ENCODE data around the gene SLC39A7. TPM values are rescaled to one million over a fixed set of nuclear protein-coding genes. Genes with fewer than 3 reads are reported as not detected.
A peak's percentile ranks its signal among the peaks of the same experiment; 100 is the strongest.

SLC39A7 gene
- polyA plus RNA-seq, 1 donor (not counting 4 experiments of a cell fraction or from before 2014, with no cell fraction given), result 54.0 TPM

DNA sequence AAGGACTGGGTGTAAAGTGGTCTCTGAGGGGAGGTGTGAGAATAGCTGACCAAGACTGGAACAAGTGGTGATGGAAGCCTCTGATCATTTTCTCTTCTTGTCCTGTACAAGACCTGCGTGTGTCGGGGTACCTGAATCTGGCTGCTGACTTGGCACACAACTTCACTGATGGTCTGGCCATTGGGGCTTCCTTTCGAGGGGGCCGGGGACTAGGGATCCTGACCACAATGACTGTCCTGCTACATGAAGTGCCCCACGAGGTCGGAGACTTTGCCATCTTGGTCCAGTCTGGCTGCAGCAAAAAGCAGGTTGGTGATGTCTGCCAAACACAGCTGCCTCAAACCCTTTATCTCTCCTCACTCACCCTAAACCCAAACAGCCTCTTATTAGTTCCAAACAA, 2.1 kb downstream of the SLC39A7 start:
- H3K79me2 ChIP-seq (ENCODE audit: control insufficient read depth, insufficient read depth, low read length), result peaks cover 38% of the 10 kb centered on the region

DNA sequence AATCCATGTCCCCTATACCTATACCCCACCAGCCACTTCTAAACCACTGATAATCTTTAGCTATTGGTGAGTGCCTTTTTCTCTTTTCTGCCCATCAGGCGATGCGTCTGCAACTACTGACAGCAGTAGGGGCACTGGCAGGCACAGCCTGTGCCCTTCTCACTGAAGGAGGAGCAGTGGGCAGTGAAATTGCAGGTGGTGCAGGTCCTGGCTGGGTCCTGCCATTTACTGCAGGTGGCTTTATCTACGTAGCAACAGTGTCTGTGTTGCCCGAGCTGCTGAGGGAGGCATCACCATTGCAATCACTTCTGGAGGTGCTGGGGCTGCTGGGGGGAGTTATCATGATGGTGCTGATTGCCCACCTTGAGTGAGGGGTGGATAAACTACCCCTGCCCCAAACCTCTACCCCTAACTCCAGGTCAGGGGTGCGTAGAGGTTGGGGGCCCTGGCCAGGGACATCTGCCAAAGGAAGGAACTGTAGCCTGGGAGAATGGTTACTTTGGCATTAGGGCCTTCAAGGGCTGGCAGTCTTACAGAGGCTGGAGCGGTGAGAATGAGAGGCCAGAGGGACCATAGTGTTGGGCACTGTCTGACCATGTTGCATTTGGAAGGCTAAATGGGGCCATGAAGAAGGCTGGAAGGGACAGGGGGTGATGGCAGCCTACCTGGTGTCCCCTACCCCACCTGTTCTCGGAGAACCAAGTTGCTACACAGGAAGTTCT, 2.9 kb downstream of the SLC39A7 start:
- no peaks in the 10 kb centered on the region for H3K9me3 ChIP-seq (ENCODE audit: control insufficient read depth, low read depth, low read length)
- FAIRE-seq (no peak), DNase-seq (ENCODE audit: low read depth, low spot score) (no peak)
- H3K4me2 ChIP-seq (ENCODE audit: control insufficient read depth, extremely low read depth, insufficient read depth, low read depth, low read length), result peak overlapping the region; percentile 98
- TF ChIP-seq EZH2 (IDR thresholded peaks at IDR 0.05; ENCODE audit: low read length), result no peak
- TF ChIP-seq, protein P1, sequence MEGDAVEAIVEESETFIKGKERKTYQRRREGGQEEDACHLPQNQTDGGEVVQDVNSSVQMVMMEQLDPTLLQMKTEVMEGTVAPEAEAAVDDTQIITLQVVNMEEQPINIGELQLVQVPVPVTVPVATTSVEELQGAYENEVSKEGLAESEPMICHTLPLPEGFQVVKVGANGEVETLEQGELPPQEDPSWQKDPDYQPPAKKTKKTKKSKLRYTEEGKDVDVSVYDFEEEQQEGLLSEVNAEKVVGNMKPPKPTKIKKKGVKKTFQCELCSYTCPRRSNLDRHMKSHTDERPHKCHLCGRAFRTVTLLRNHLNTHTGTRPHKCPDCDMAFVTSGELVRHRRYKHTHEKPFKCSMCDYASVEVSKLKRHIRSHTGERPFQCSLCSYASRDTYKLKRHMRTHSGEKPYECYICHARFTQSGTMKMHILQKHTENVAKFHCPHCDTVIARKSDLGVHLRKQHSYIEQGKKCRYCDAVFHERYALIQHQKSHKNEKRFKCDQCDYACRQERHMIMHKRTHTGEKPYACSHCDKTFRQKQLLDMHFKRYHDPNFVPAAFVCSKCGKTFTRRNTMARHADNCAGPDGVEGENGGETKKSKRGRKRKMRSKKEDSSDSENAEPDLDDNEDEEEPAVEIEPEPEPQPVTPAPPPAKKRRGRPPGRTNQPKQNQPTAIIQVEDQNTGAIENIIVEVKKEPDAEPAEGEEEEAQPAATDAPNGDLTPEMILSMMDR (optimal IDR thresholded peaks at IDR 0.05 in 1 of 3, IDR thresholded peaks at IDR 0.05 in 1 of 3, conservative IDR thresholded peaks at IDR 0.05 in 1 of 3; ENCODE audit: extremely low read depth in 1 of 3, insufficient read depth in 2 of 3, low read length in 3 of 3), result no peak
- peaks cover 18 to 26% of the 10 kb centered on the region in 2 experiments for H3K36me3 ChIP-seq (ENCODE audit: control insufficient read depth in 2 of 2, extremely low read depth in 1 of 2, insufficient read depth in 2 of 2, low read length in 2 of 2)
- H3K9ac ChIP-seq (ENCODE audit: control insufficient read depth, extremely low read depth, insufficient read depth, low read length), result no peak overlapping the region
- no peak overlapping the region for H3K27ac ChIP-seq (ENCODE audit: control insufficient read depth, insufficient read depth, low read length)
- dilution Hi-C loops (cut with MboI; ENCODE audit: extremely low pct_ligation_motif_present, low sequenced_read_pairs), result no loop called here
- H3K4me3 ChIP-seq (ENCODE audit: control insufficient read depth in 2 of 3, extremely low read depth in 1 of 3, insufficient read depth in 2 of 3, low read depth in 1 of 3, low read length in 3 of 3), result peak overlapping the region in 1 of 3 experiments; percentile 23
- no peak overlapping the region for H2AFZ ChIP-seq (ENCODE audit: control insufficient read depth, low read length)
- peaks cover 38% of the 10 kb centered on the region for H3K79me2 ChIP-seq (ENCODE audit: control insufficient read depth, insufficient read depth, low read length)
- no peaks in the 10 kb centered on the region for H3K27me3 ChIP-seq (ENCODE audit: control insufficient read depth, extremely low read depth, insufficient read depth, low read length)
- H3K4me1 ChIP-seq (ENCODE audit: control insufficient read depth, extremely low read depth, insufficient read depth, low read length), result peaks cover 45% of the 10 kb centered on the region
- peaks cover 5% of the 10 kb centered on the region for H3K9me1 ChIP-seq (ENCODE audit: control insufficient read depth, extremely low read depth, insufficient read depth, low read length)
- no peaks in the 10 kb centered on the region for H4K20me1 ChIP-seq (ENCODE audit: control insufficient read depth, extremely low read depth, insufficient read depth, low read length)

More for the DNA sequence above, 2.1 kb downstream of the SLC39A7 start:
- Histone ChIP-seq H4K20me1 (ENCODE audit: control insufficient read depth, extremely low read depth, insufficient read depth, low read length) (no peaks in the 10 kb centered on the region), H3K4me1 (ENCODE audit: control insufficient read depth, extremely low read depth, insufficient read depth, low read length) (peaks cover 45% of the 10 kb centered on the region), H3K9ac (ENCODE audit: control insufficient read depth, extremely low read depth, insufficient read depth, low read length) (no peak overlapping the region), H3K4me2 (ENCODE audit: control insufficient read depth, extremely low read depth, insufficient read depth, low read depth, low read length) (no peak overlapping the region), H3K27me3 (ENCODE audit: control insufficient read depth, extremely low read depth, insufficient read depth, low read length) (no peaks in the 10 kb centered on the region), H3K4me3 (ENCODE audit: control insufficient read depth in 2 of 3, extremely low read depth in 1 of 3, insufficient read depth in 2 of 3, low read depth in 1 of 3, low read length in 3 of 3) (no peak overlapping the region), H3K27ac (ENCODE audit: control insufficient read depth, insufficient read depth, low read length) (no peak overlapping the region), H3K9me3 (ENCODE audit: control insufficient read depth, low read depth, low read length) (no peaks in the 10 kb centered on the region), H2AFZ (ENCODE audit: control insufficient read depth, low read length) (no peak overlapping the region), H3K9me1 (ENCODE audit: control insufficient read depth, extremely low read depth, insufficient read depth, low read length) (peaks cover 5% of the 10 kb centered on the region), H3K36me3 (ENCODE audit: control insufficient read depth in 2 of 2, extremely low read depth in 1 of 2, insufficient read depth in 2 of 2, low read length in 2 of 2) (peaks cover 18 to 26% of the 10 kb centered on the region in 2 experiments)
- DNase-seq (ENCODE audit: low read depth, low spot score) (no peak), FAIRE-seq (no peak)
- TF ChIP-seq EZH2 (IDR thresholded peaks at IDR 0.05; ENCODE audit: low read length), result no peak
- TF ChIP-seq, protein P1 (optimal IDR thresholded peaks at IDR 0.05 in 1 of 3, IDR thresholded peaks at IDR 0.05 in 1 of 3, conservative IDR thresholded peaks at IDR 0.05 in 1 of 3; ENCODE audit: extremely low read depth in 1 of 3, insufficient read depth in 2 of 3, low read length in 3 of 3), result no peak
- dilution Hi-C loops (cut with MboI; ENCODE audit: extremely low pct_ligation_motif_present, low sequenced_read_pairs), result no loop called here
